ENCODE results near the gene TAGLN2. TPM values are rescaled to one million over a fixed set of nuclear protein-coding genes. Genes with fewer than 3 reads are reported as not detected.

Gene TAGLN2
- total and polyA plus RNA-seq, 2 experiments from 2014 or later = 3.8 to 18.5 TPM

- Histone ChIP-seq H3K9me3 (ENCODE audit: low read depth) (no peaks in the 10 kb centered on the region), H3K4me1 (ENCODE audit: low read depth) (peaks cover 6% of the 10 kb centered on the region), H3K4me3 (no peak overlapping the region), H3K27ac (no peak overlapping the region), H3K27me3 (no peaks in the 10 kb centered on the region), H3K36me3 (no peaks in the 10 kb centered on the region)
- no peak for DNase-seq (ENCODE audit: low read depth in 1 of 2, low spot score in 1 of 2)
- no peak for TF ChIP-seq CTCF (IDR thresholded peaks at IDR 0.05; ENCODE audit: low read depth, low read length)
Observed at GRCh38 chr1:159941141-159941540, 15.8 kb upstream of the TAGLN2 start.

- no peaks in the 10 kb centered on the region for H3K9me3 ChIP-seq (ENCODE audit: low read depth)
- H3K4me3 ChIP-seq = no peak overlapping the region
- DNase-seq (ENCODE audit: low read depth in 1 of 2, low spot score in 1 of 2) = no peak
- H3K4me1 ChIP-seq (ENCODE audit: low read depth) = peaks cover 6% of the 10 kb centered on the region
- TF ChIP-seq CTCF (IDR thresholded peaks at IDR 0.05; ENCODE audit: low read depth, low read length) = no peak
- no peaks in the 10 kb centered on the region for H3K27me3 ChIP-seq
- no peaks in the 10 kb centered on the region for H3K36me3 ChIP-seq
- H3K27ac ChIP-seq = no peak overlapping the region
Observed at GRCh38 chr1:159940006-159940620, 14.8 kb upstream of the TAGLN2 start.

GRCh38 chr1:159939678-159940002 is 14.3 kb upstream of the TAGLN2 start:
- Histone ChIP-seq H3K27ac (no peak overlapping the region), H3K36me3 (no peaks in the 10 kb centered on the region), H3K27me3 (no peaks in the 10 kb centered on the region), H3K4me1 (ENCODE audit: low read depth) (peaks cover 6% of the 10 kb centered on the region), H3K4me3 (no peak overlapping the region), H3K9me3 (ENCODE audit: low read depth) (no peaks in the 10 kb centered on the region)
- no peak for TF ChIP-seq CTCF (IDR thresholded peaks at IDR 0.05; ENCODE audit: low read depth, low read length)
- DNase-seq (ENCODE audit: low read depth in 1 of 2, low spot score in 1 of 2) = no peak

- no peak overlapping the region for H3K27ac ChIP-seq
- H3K36me3 ChIP-seq = no peaks in the 10 kb centered on the region
Observed at GRCh38 chr1:159938905-159939677, 13.8 kb upstream of the TAGLN2 start.

GRCh38 chr1:159938211-159938852 is 13.0 kb upstream of the TAGLN2 start:
- Histone ChIP-seq H3K9me3 (ENCODE audit: low read depth) (no peaks in the 10 kb centered on the region), H3K27ac (no peak overlapping the region), H3K36me3 (no peaks in the 10 kb centered on the region), H3K4me1 (ENCODE audit: low read depth) (peaks cover 6% of the 10 kb centered on the region), H3K4me3 (no peak overlapping the region), H3K27me3 (no peaks in the 10 kb centered on the region)
- no peak for DNase-seq (ENCODE audit: low read depth in 1 of 2, low spot score in 1 of 2)
- no peak for TF ChIP-seq CTCF (IDR thresholded peaks at IDR 0.05; ENCODE audit: low read depth, low read length)

More at GRCh38 chr1:159938905-159939677, 13.8 kb upstream of the TAGLN2 start:
- Histone ChIP-seq H3K4me1 (ENCODE audit: low read depth) (peaks cover 6% of the 10 kb centered on the region), H3K9me3 (ENCODE audit: low read depth) (no peaks in the 10 kb centered on the region), H3K4me3 (no peak overlapping the region), H3K27me3 (no peaks in the 10 kb centered on the region)
- no peak for DNase-seq (ENCODE audit: low read depth in 1 of 2, low spot score in 1 of 2)
- TF ChIP-seq CTCF (IDR thresholded peaks at IDR 0.05; ENCODE audit: low read depth, low read length) = no peak

All from cardiac muscle cell (in vitro differentiated cells and primary cell).